Ishikawa (cell line): Measurements from ENCODE around the gene BABAM1.

Experiments
- CEBPB ChIP-seq: IDR thresholded peaks from 2 replicates; pipeline ENCODE4 v1.6.1; 2012
- CREB1 ChIP-seq: IDR thresholded peaks from 2 replicates; pipeline ENCODE4 v1.6.1; 2012; ENCODE audit warnings: low read depth
- EGR1 ChIP-seq: IDR thresholded peaks from 2 replicates; pipeline ENCODE4 v1.6.1; 2012
- EP300 ChIP-seq: IDR thresholded peaks from 2 replicates; pipeline ENCODE4 v1.6.1; 2012; ENCODE audit warnings: borderline replicate concordance
- FOXM1 ChIP-seq: IDR thresholded peaks from 2 replicates; pipeline ENCODE4 v1.6.1; 2012; ENCODE audit warnings: low read depth, borderline replicate concordance
- NFIC ChIP-seq: IDR thresholded peaks from 2 replicates; pipeline ENCODE4 v1.6.1; 2012
- RAD21 ChIP-seq: IDR thresholded peaks from 2 replicates; pipeline ENCODE4 v1.6.1; 2012; ENCODE audit warnings: low read depth
- TAF1 ChIP-seq: IDR thresholded peaks from 2 replicates; pipeline ENCODE4 v1.6.1; 2012; ENCODE audit warnings: low read depth, mild to moderate bottlenecking
- TCF12 ChIP-seq: IDR thresholded peaks from 2 replicates; pipeline ENCODE4 v1.6.1; 2012; ENCODE audit warnings: low read depth
- TEAD4 ChIP-seq: IDR thresholded peaks from 2 replicates; pipeline ENCODE4 v1.6.1; 2012
- YY1 ChIP-seq: IDR thresholded peaks from 2 replicates; pipeline ENCODE4 v1.6.1; 2012; ENCODE audit warnings: low read depth
- ZBTB7A ChIP-seq: IDR thresholded peaks from 2 replicates; pipeline ENCODE4 v1.6.1; 2012; ENCODE audit warnings: low read depth
- TF ChIP-seq, protein P1 (sequence below): IDR thresholded peaks from 2 replicates; pipeline ENCODE4 v1.6.1; 2012
- TF ChIP-seq, protein P2 (sequence below): IDR thresholded peaks from 2 replicates; pipeline ENCODE4 v1.6.1; 2012
- TF ChIP-seq, protein P3 (sequence below): IDR thresholded peaks from 2 replicates; pipeline ENCODE4 v1.6.1; 2012; ENCODE audit warnings: low read depth, mild to moderate bottlenecking

Gene BABAM1

DNA sequence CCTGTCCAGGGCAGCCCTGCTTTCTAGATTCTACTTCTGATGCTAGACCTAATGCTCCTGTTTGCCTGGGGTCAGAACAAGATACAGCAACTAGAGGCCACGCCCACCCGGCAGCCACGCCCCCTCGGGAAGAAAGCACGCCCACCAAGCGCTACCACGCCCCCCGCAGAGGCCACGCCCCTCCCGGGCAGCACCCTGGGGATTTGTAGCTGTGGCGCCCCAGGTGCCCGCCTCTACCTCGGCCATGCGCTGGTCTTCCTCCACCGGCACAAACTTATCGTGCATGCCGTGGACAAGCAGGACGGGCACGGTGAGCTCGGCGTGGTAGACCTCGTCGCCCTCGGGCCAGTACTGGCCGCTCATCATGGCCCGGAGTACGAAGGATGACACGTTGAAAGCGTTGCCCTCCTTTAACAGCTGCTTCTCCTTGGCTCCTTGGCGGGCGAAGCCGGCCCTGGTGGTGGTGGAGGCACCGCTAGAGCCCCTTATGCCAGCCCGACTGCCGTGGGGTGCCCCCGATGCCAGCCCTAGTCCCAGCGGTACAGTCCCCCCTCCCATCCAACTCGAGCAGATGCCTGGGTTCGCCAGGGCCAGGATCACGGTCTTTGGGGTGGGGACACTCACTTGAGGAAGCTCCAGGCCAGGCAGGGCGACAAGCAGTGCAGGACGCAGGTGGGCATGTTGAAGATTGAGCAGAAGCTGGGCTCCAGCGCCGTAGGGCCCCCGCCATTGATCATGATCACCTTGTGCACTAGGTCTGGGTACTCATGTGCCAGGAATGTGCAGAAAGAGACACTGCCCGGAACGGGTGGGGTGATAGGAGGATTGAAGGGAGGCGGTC lies 27.0 kb downstream of the BABAM1 start:
- TF ChIP-seq YY1 (no peak), CREB1 (no peak), EP300 (no peak), ZBTB7A (no peak), CEBPB (no peak)
- TF ChIP-seq, protein P1, sequence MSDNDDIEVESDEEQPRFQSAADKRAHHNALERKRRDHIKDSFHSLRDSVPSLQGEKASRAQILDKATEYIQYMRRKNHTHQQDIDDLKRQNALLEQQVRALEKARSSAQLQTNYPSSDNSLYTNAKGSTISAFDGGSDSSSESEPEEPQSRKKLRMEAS, result 0 out of 2 replicates have a peak, but pooled peaks have one; percentile 47
- TF ChIP-seq, protein P2, sequence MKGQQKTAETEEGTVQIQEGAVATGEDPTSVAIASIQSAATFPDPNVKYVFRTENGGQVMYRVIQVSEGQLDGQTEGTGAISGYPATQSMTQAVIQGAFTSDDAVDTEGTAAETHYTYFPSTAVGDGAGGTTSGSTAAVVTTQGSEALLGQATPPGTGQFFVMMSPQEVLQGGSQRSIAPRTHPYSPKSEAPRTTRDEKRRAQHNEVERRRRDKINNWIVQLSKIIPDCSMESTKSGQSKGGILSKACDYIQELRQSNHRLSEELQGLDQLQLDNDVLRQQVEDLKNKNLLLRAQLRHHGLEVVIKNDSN, result no peak

DNA sequence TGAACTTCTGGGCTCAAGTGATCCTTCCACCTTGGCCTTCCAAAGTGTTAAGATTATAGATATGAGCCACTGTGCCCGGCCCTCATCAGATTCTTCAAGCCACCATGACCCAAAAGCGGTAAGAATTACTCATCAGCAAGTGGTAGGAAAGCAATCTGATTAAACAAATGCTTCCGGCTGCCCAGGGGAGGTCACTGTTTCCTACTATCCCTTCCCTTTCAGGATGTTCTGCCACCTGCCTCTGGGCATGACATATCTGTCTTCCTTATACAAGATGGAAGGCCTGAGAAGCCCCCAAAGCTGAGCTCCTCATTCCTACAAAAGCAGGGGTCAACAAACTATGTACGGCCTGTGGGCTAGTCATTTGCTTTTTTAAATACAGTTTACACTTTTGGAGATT lies 29.0 kb downstream of the BABAM1 start:
- TF ChIP-seq RAD21 (no peak), TAF1 (no peak)
- TF ChIP-seq, protein P1, result no peak

DNA sequence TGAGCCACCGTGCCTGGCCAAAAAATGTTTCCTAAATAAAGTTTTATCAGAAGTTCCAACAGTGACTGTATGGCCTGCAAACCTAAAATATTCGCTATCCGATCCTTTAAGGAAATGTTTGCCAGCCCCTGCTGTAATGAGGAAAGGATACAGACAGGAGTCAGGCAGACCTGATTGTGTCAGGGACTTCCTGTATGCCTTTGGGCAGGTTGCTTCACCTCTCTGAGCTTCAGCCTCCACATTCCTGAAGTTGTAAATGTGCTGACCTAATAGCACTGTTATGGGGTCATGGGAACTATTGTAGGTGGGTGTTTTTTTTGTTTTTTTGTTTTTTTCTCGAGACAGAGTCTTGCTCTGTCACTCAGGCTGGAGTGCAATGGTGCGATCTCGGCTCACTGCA lies 29.7 kb downstream of the BABAM1 start:
- TF ChIP-seq YY1, result no peak

DNA sequence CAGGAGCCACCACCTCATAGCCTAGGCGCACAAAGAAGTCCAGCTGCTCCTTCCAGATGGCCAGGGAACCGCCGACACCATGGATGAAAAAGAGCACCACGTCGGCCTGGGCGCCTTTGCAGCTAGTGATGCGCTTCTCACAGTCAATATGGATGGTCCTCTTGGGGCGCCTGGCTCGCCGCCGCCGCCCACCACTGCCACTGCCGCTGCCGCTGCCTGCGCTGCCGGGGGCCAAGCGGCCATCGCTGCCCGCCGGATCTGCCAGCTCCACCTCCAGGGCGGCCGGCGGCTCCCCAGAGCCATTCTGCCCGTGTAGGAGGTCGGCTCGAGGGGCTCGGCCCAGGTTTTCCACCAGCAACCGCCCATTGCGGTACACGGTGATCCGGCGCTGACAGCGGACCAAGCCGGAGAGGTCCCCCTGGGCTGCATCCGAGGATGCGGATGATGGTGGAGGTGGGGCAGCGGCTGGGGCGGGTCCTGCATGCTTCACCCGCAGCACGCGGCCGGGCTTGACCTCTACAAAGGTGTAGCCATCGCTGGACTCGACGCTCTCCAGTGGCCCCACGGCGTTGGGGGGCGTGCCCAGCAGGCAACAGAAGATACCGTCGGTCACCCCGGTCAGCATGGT lies 33.9 kb downstream of the BABAM1 start:
- no peak for TF ChIP-seq TCF12
- no peak for TF ChIP-seq TEAD4
- TF ChIP-seq NFIC, result no peak
- TF ChIP-seq YY1, result no peak
- TF ChIP-seq, protein P3, sequence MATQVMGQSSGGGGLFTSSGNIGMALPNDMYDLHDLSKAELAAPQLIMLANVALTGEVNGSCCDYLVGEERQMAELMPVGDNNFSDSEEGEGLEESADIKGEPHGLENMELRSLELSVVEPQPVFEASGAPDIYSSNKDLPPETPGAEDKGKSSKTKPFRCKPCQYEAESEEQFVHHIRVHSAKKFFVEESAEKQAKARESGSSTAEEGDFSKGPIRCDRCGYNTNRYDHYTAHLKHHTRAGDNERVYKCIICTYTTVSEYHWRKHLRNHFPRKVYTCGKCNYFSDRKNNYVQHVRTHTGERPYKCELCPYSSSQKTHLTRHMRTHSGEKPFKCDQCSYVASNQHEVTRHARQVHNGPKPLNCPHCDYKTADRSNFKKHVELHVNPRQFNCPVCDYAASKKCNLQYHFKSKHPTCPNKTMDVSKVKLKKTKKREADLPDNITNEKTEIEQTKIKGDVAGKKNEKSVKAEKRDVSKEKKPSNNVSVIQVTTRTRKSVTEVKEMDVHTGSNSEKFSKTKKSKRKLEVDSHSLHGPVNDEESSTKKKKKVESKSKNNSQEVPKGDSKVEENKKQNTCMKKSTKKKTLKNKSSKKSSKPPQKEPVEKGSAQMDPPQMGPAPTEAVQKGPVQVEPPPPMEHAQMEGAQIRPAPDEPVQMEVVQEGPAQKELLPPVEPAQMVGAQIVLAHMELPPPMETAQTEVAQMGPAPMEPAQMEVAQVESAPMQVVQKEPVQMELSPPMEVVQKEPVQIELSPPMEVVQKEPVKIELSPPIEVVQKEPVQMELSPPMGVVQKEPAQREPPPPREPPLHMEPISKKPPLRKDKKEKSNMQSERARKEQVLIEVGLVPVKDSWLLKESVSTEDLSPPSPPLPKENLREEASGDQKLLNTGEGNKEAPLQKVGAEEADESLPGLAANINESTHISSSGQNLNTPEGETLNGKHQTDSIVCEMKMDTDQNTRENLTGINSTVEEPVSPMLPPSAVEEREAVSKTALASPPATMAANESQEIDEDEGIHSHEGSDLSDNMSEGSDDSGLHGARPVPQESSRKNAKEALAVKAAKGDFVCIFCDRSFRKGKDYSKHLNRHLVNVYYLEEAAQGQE, result no peak
- no peak for TF ChIP-seq EGR1
- TF ChIP-seq, protein P1, result no peak
- TF ChIP-seq EP300, result no peak
- no peak for TF ChIP-seq FOXM1
- TF ChIP-seq, protein P2, result no peak
- TF ChIP-seq CREB1, result no peak
- no peak for TF ChIP-seq TAF1
- no peak for TF ChIP-seq RAD21
- TF ChIP-seq ZBTB7A, result no peak

DNA sequence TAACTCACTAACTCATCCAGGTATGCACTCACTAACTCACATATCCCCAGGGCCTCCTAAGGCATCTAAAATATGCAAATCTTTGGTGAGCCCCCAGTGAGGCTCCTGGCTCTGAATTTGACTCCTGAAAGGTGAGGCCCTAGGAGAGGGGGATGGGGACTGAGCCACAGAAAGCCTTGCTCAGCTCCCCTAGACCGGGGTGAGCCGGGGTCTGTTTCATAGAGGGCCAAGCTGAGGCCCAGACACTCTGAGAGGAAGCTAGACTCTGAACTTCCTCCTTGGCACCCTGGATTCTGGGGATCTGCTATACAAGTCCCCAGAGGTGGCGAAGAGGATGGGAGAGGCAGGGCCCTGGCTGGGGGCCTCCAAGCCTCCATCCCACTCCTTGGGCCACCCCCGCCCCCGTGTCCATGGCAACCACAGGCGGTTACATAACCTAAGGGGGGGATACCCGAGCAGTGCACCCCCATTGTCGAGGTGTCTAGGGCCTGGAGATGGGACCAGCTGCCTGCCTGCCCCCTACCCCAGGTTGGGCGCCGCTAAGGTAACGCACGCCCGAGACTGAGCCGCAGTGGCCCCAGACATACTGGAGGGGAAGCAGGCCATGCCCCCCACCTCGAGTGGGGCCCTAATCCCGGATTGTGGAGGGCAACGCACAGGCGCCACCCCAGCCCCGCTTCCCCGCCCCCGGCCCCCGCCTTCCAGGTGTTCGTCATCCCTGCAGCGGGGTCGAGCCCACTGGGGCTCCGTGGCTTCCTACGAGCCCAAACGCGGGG lies 35.3 kb downstream of the BABAM1 start:
- no peak for TF ChIP-seq TAF1
- TF ChIP-seq, protein P1, result no peak
- no peak for TF ChIP-seq EP300

DNA sequence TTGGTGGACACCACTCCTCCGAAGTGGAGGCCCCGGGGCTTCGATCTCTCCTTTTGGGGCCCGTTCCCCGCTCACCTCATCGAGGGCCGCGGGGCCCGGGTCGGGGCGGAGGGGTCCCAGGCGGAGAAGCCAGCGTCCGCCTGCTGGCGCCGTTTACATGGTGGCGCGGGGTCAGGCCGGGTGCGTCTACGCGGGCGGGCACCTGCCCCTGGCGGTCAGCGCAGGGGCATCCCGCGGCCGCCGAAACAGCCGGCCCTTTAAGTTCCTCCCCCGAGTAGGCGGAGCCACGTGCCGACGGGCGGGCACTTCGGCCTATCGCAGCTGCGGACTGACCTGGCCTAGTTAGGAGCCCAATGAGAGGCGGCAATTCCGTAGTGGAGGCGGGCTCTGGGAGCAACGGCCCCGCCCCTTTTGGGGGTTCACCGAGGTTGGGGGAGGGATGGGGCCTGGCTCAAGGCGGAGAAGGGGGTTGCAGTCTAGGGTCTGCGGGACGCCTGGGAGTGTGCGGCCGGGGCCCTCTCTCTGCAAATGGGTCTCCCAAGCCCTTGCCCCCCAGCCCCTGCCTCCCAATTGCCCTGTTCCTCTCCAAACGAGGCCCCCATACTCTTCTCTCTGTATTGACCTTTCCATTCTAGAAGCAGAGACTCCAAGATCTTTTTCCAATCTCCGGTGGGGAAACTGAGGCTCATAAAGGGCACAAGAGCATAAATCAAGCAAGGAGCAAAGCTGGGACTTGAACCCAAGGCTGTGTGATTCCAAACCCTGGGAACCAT lies 36.1 kb downstream of the BABAM1 start, which contains the start of gene ABHD8:
ABHD8 (minus strand) TSS at position 259 of the 773 bp plus-strand sequence. CDS start 1,809 bp downstream, outside the sequence.
- TF ChIP-seq, protein P2, result peak; percentile 87
- peak; percentile 35 for TF ChIP-seq ZBTB7A
- TF ChIP-seq RAD21, result no peak
- TF ChIP-seq, protein P1, result peak; percentile 47; the same call in 1 of the 2 replicates
